GM13976 (cell line): ENCODE results near the gene TGIF1.

Source experiments
- DNase-seq: peaks from one replicate; pipeline ENCODE4 v3.0.0; 2012; ENCODE audit warnings: low spot score
- in situ Hi-C: fragments of 300-500 bp; cut with MboI; formaldehyde crosslinking; loops from one replicate; pipeline ENCODE4 v1.12.0; 2022; ENCODE audit warnings: low sequenced_read_pairs, mixed read lengths, inconsistent platforms; ENCODE audit not compliant: unreplicated experiment
- TF ChIP-seq, protein P1 (sequence below): IDR thresholded peaks from 2 replicates; pipeline ENCODE4 v1.5.1; 2012; ENCODE audit warnings: borderline replicate concordance, mild to moderate bottlenecking; ENCODE audit not compliant: insufficient read depth; ENCODE audit errors: extremely low read depth, missing control alignments, control extremely low read depth

The TGIF1 gene

GRCh38 chr18:3444954-3445353 lies 5.0 kb upstream of the TGIF1 start:
- in situ Hi-C loops = no loop called here
- TF ChIP-seq, protein P1, sequence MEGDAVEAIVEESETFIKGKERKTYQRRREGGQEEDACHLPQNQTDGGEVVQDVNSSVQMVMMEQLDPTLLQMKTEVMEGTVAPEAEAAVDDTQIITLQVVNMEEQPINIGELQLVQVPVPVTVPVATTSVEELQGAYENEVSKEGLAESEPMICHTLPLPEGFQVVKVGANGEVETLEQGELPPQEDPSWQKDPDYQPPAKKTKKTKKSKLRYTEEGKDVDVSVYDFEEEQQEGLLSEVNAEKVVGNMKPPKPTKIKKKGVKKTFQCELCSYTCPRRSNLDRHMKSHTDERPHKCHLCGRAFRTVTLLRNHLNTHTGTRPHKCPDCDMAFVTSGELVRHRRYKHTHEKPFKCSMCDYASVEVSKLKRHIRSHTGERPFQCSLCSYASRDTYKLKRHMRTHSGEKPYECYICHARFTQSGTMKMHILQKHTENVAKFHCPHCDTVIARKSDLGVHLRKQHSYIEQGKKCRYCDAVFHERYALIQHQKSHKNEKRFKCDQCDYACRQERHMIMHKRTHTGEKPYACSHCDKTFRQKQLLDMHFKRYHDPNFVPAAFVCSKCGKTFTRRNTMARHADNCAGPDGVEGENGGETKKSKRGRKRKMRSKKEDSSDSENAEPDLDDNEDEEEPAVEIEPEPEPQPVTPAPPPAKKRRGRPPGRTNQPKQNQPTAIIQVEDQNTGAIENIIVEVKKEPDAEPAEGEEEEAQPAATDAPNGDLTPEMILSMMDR = no peak
- DNase-seq = no peak

DNA sequence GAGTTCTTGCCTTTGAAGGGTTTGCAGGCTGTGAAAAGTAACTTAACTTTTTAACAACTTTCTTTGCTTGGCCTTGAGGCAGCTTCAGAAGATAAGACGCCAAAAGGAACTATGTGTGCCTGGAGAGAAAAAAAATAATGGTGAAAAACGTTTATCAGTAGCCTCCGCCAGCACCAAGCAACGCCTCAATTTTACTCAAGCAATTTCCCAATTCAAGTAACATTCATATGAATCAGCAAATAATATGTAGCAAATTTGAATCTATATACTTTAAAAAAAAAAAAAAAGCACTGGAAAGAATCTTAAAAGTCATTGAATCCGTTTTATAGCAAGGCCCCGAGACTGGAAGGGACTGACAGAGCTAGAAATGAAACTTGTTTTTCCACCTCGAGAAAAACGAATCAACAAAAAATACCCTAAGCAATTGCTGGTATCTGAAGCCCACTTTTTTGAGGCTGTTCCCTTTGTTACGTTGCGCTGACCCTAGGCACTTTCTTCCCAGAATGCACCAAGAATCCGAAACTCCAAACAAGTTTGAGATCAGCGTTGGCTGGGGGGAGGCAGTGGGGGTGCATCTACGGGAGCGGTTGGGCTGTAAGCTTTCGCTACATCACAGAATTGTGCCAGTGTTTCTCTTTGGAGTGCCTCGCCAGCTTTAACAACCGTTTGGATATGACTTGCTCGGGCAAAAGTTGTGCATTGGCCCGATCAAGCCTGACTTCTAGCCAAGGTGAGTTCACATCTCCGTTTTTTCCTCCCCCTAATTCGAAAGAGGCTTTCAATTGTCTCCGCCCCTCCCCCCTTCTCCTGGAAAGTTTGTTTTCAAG lies 2.7 kb upstream of the TGIF1 start:
- in situ Hi-C loops = no loop called here
- DNase-seq = no peak
- TF ChIP-seq, protein P1 = no peak

GRCh38 chr18:3447895-3448837 lies 1.8 kb upstream of the TGIF1 start:
- DNase-seq = peak; percentile 85
- in situ Hi-C loops = no loop called here
- TF ChIP-seq, protein P1 = peak; percentile 18

GRCh38 chr18:3448838-3449511 lies 997 bp upstream of the TGIF1 start:
- in situ Hi-C loops = no loop called here
- TF ChIP-seq, protein P1 = no peak
- peak; percentile 83 for DNase-seq

DNA sequence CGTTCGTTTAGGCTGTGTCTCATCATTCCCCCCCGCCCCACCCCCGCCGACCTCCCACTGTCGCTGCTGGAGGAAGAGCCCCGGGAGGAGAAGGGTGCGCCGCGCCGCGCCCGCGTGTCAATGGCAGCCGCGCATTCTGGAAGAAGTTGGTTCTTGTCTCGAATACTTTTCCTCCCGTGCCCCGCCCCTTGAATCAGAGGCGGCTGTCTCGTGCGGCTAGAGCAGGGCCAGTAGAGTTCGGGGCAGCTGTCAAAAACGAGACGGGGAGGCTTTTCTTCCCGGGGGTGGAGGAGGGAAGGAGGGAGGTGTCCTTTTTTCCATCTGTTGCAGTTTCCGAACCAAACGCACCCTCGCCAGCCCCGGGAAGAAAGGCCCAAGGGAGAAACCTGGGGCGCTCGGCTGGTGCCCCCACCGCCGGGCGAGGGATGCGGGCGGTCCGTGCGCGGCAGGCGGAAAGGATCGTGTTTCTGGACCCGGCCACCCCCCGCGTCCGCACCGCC lies 410 bp upstream of the TGIF1 start:
- TF ChIP-seq, protein P1 = no peak
- in situ Hi-C loops = loop anchor here (10.0 kb wide), 1 partner anchor 145 kb away; no protein-coding TSS in a partner anchor
- no peak for DNase-seq

DNA sequence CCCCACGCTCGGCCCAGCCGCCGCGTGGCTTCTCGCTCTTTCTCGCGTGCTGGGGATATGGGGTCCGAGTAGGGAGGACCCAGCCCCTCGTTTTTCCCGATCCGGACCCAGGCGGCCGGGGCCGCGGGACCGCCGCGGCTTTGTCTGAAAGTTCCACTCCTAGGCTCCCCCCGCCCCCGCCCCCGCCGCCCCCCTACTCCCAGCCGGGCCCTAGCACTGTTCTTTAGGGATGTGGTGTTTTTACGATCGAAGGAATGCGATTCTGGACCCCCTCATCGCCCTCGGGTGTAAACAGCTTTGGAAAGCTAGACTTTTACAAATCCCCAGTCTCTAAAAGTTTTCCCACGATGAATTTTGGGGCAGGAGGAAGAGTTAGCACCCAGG lies 819 bp downstream of the TGIF1 start:
- in situ Hi-C loops = loop anchor here (10.0 kb wide), 1 partner anchor 144 kb away; no protein-coding TSS in a partner anchor
- TF ChIP-seq, protein P1 = no peak
- DNase-seq = no peak
